H1 (cell line): ENCODE data around the gene MEIS2. TPM values are rescaled to one million over a fixed set of nuclear protein-coding genes. Genes with fewer than 3 reads are reported as not detected.
A peak's percentile ranks its signal among the peaks of the same experiment; 100 is the strongest.

Source experiments
- CTCF ChIA-PET: fragments of 300-600 bp; sonication (Branson Sonifier 250); formaldehyde crosslinking; loops from one replicate; lab custom pipeline; 2021; ENCODE audit not compliant: partially characterized antibody; lab: Charles Lee
- POLR2A ChIA-PET: fragments of 300-600 bp; sonication (Branson Sonifier 250); formaldehyde crosslinking; loops from one replicate; lab custom pipeline; 2021; ENCODE audit warnings: inconsistent platforms; ENCODE audit not compliant: partially characterized antibody; lab: Charles Lee
- DNase-seq, 2 experiments: peaks; one replicate each; pipeline versions ENCODE4 v3.0.0 to v3.0.0-alpha.2; 2010 to 2022; ENCODE audit warnings: low spot score in 2 of 2, low read depth in 1 of 2, mixed read lengths in 1 of 2
- FAIRE-seq: peaks from 2 replicates; lab custom pipeline; 2011; peaks lifted over from hg19 to GRCh38; lab: Jason Lieb, UNC
- H2AFZ ChIP-seq: 2 replicates; pipeline ENCODE4 v1.8.1; 2012; ENCODE audit warnings: low read length, inconsistent platforms
- H2AK5ac ChIP-seq: 2 replicates; pipeline ENCODE4 v1.6.1; 2013; ENCODE audit warnings: low read depth, low read length
- H2BK120ac ChIP-seq: replicated peaks from 2 replicates; pipeline ENCODE3; 2013; ENCODE audit warnings: low read depth, low read length, inconsistent platforms
- H2BK12ac ChIP-seq: 2 replicates; pipeline ENCODE4 v1.6.1; 2013; ENCODE audit warnings: low read depth, low read length
- H2BK15ac ChIP-seq: 2 replicates; pipeline ENCODE4 v1.6.1; 2013; ENCODE audit warnings: low read length
- H2BK20ac ChIP-seq: 2 replicates; pipeline ENCODE4 v1.6.1; 2013; ENCODE audit warnings: low read length
- H2BK5ac ChIP-seq: 2 replicates; pipeline ENCODE4 v1.6.1; 2013; ENCODE audit warnings: low read depth, low read length
- H3K14ac ChIP-seq: 2 replicates; pipeline ENCODE4 v1.6.1; 2013; ENCODE audit warnings: inconsistent platforms; ENCODE audit not compliant: insufficient read length
- H3K18ac ChIP-seq: 2 replicates; pipeline ENCODE4 v1.6.1; 2013; ENCODE audit warnings: low read length; ENCODE audit errors: extremely low read depth
- H3K23ac ChIP-seq: 2 replicates; pipeline ENCODE4 v1.6.1; 2013; ENCODE audit warnings: inconsistent platforms; ENCODE audit not compliant: insufficient read length
- H3K23me2 ChIP-seq: 2 replicates; pipeline ENCODE4 v1.6.1; 2013; ENCODE audit warnings: low read depth, low read length
- H3K27ac ChIP-seq: 2 replicates; pipeline ENCODE4 v1.6.1; 2011; ENCODE audit warnings: low read depth, low read length, inconsistent platforms
- H3K27me3 ChIP-seq, 4 experiments: replicated peaks in 1 of 4; 1 replicate in 1 of 4; 2 replicates in 3 of 4; pipeline versions ENCODE4 v1.6.1 to v1.8.1; 2011 to 2013; ENCODE audit warnings: low read length in 3 of 4, mild to moderate bottlenecking in 3 of 4, inconsistent platforms in 2 of 4, mixed read lengths in 2 of 4, moderate library complexity in 1 of 4; ENCODE audit not compliant: control insufficient read depth in 3 of 4, insufficient read depth in 3 of 4; ENCODE audit errors: extremely low read depth in 1 of 4
- H3K36me3 ChIP-seq, 4 experiments: 2 replicates each; pipeline versions ENCODE4 v1.6.1 to v1.8.1; 2011 to 2013; ENCODE audit warnings: mild to moderate bottlenecking in 4 of 4, low read length in 3 of 4, moderate library complexity in 2 of 4, control low read depth in 1 of 4, inconsistent platforms in 1 of 4; ENCODE audit not compliant: insufficient read depth in 4 of 4, control insufficient read depth in 2 of 4
- H3K4ac ChIP-seq: replicated peaks from 2 replicates; pipeline ENCODE3; 2013; ENCODE audit warnings: low read length, low read depth, mixed read lengths, inconsistent platforms; ENCODE audit not compliant: insufficient read length
- H3K4me1 ChIP-seq, 4 experiments: replicated peaks in 1 of 4; 1 replicate in 1 of 4; 2 replicates in 3 of 4; pipeline versions ENCODE4 v1.6.1 to v1.8.1; 2011 to 2013; ENCODE audit warnings: low read length in 3 of 4, inconsistent platforms in 2 of 4, mixed read lengths in 1 of 4; ENCODE audit not compliant: insufficient read depth in 4 of 4, control insufficient read depth in 3 of 4
- H3K4me2 ChIP-seq, 2 experiments: 2 replicates each; pipeline versions ENCODE4 v1.6.1 to v1.8.1; 2011 to 2013; ENCODE audit warnings: low read depth in 2 of 2, low read length in 2 of 2, control low read depth in 1 of 2, inconsistent platforms in 1 of 2, mild to moderate bottlenecking in 1 of 2; ENCODE audit not compliant: insufficient read depth in 1 of 2
- H3K4me3 ChIP-seq, 4 experiments: fragments of 200-600, 300-600 bp in 1 of 4; sonication (generic), shearing (Covaris generic), sonication (Bioruptor Twin) in 1 of 4; 2 replicates each; pipeline versions ENCODE4 v1.5.1 to v1.8.1; 2011 to 2016; ENCODE audit warnings: low read length in 4 of 4, low read depth in 3 of 4, control low read depth in 2 of 4, inconsistent platforms in 2 of 4, mild to moderate bottlenecking in 2 of 4, mixed read lengths in 1 of 4, moderate library complexity in 1 of 4; ENCODE audit not compliant: insufficient read depth in 2 of 4; ENCODE audit errors: extremely low read depth in 1 of 4
- H3K56ac ChIP-seq: replicated peaks from 2 replicates; pipeline ENCODE3; 2013; ENCODE audit warnings: low read depth, mild to moderate bottlenecking, mixed read lengths, low read length, inconsistent platforms; ENCODE audit not compliant: insufficient read length
- H3K79me1 ChIP-seq: 2 replicates; pipeline ENCODE4 v1.6.1; 2013; ENCODE audit warnings: low read depth, low read length, control low read depth
- H3K79me2 ChIP-seq, 2 experiments: 2 replicates each; pipeline versions ENCODE4 v1.6.1 to v1.8.1; 2012 to 2013; ENCODE audit warnings: low read length in 2 of 2, mild to moderate bottlenecking in 2 of 2, inconsistent platforms in 1 of 2; ENCODE audit not compliant: insufficient read depth in 2 of 2, control insufficient read depth in 1 of 2
- H3K9ac ChIP-seq, 4 experiments: replicated peaks in 1 of 4; 1 replicate in 1 of 4; 2 replicates in 3 of 4; pipeline versions ENCODE4 v1.6.1 to v1.8.1; 2011 to 2013; ENCODE audit warnings: low read depth in 3 of 4, low read length in 3 of 4, control low read depth in 2 of 4, mild to moderate bottlenecking in 2 of 4, moderate library complexity in 2 of 4, inconsistent platforms in 1 of 4; ENCODE audit errors: extremely low read depth in 1 of 4
- H3K9me3 ChIP-seq, 2 experiments: 2 replicates each; pipeline versions ENCODE4 v1.6.1 to v1.8.1; 2012 to 2013; ENCODE audit warnings: mild to moderate bottlenecking in 2 of 2, moderate library complexity in 2 of 2, control low read depth in 1 of 2, inconsistent platforms in 1 of 2, low read depth in 1 of 2, low read length in 1 of 2, mixed read lengths in 1 of 2; ENCODE audit not compliant: insufficient read depth in 2 of 2
- H4K20me1 ChIP-seq, 2 experiments: replicated peaks in 1 of 2; 2 replicates each; pipeline versions ENCODE3 to v1.8.1; 2011 to 2013; ENCODE audit warnings: inconsistent platforms in 2 of 2, low read length in 2 of 2, mild to moderate bottlenecking in 1 of 2; ENCODE audit not compliant: insufficient read depth in 2 of 2, control insufficient read depth in 1 of 2
- H4K5ac ChIP-seq: 2 replicates; pipeline ENCODE4 v1.6.1; 2013; ENCODE audit warnings: low read length, low read depth, mixed read lengths, inconsistent platforms; ENCODE audit not compliant: insufficient read length
- H4K8ac ChIP-seq: 2 replicates; pipeline ENCODE4 v1.8.0; 2013; ENCODE audit warnings: mild to moderate bottlenecking, moderate library complexity, low read length, inconsistent platforms; ENCODE audit not compliant: insufficient read depth; ENCODE audit errors: extremely low read depth
- H4K91ac ChIP-seq: replicated peaks from 2 replicates; pipeline ENCODE3; 2013; ENCODE audit warnings: low read length, mixed read lengths, inconsistent platforms; ENCODE audit not compliant: insufficient read length
- BACH1 ChIP-seq: IDR thresholded peaks from 2 replicates; pipeline ENCODE4 v1.6.1; 2012; ENCODE audit warnings: low read length, improper control_type of control experiment
- BRCA1 ChIP-seq: IDR thresholded peaks from 2 replicates; pipeline ENCODE4 v1.6.1; 2012; ENCODE audit warnings: low read depth, low read length, improper control_type of control experiment
- CBX5 ChIP-seq: fragments of 300-800, 300-1000 bp; sonication (generic); IDR thresholded peaks from 2 replicates; pipeline ENCODE4 v1.7.1; 2016; ENCODE audit warnings: antibody characterized with exemption, low read length, low read depth
- RAD21 ChIP-seq, 2 experiments: IDR thresholded peaks in 1 of 2; conservative IDR thresholded peaks in 1 of 2; 2 replicates each; pipeline ENCODE4 v1.6.1; 2011; ENCODE audit warnings: low read depth in 2 of 2, low read length in 2 of 2, improper control_type of control experiment in 1 of 2, inconsistent platforms in 1 of 2, mild to moderate bottlenecking in 1 of 2, moderate library complexity in 1 of 2
- RBBP5 ChIP-seq: IDR thresholded peaks from 2 replicates; pipeline ENCODE4 v1.7.1; 2012; ENCODE audit warnings: low read depth, mild to moderate bottlenecking, inconsistent platforms, low read length, moderate library complexity, borderline replicate concordance
- SP1 ChIP-seq: IDR thresholded peaks from 2 replicates; pipeline ENCODE4 v1.6.1; 2011; ENCODE audit warnings: low read depth, low read length
- SP4 ChIP-seq: IDR thresholded peaks from 2 replicates; pipeline ENCODE4 v1.6.1; 2012; ENCODE audit warnings: low read length, inconsistent platforms
- TCF12 ChIP-seq: IDR thresholded peaks from 2 replicates; pipeline ENCODE4 v1.6.1; 2011; ENCODE audit warnings: low read depth, mild to moderate bottlenecking, low read length
- TEAD4 ChIP-seq: IDR thresholded peaks from 2 replicates; pipeline ENCODE4 v1.6.1; 2012; ENCODE audit warnings: low read depth, low read length, inconsistent platforms, mixed read lengths
- WGBS, 2 experiments: shearing (Covaris generic) in 1 of 2; methylation state at CpG; one replicate each; pipeline versions ENCODE4 v1.1.6 to v1.1.7; 2013 to 2015; ENCODE audit warnings: low lambda C conversion rate in 2 of 2, mixed read lengths in 2 of 2, inconsistent platforms in 1 of 2, low coverage in 1 of 2, missing lambda C conversion rate in 1 of 2; ENCODE audit not compliant: insufficient replicate concordance in 2 of 2, insufficient coverage in 1 of 2, insufficient read length in 1 of 2; ENCODE audit errors: extremely low coverage in 1 of 2, missing lambda C conversion rate in 1 of 2; 5-methylcytosine and 5-hydroxymethylcytosine counted together
- polyA plus RNA-seq, 7 experiments: library from polyadenylated mRNA; depleted of rRNA in 3 of 7; stranded (reverse) in 5 of 7; unstranded in 2 of 7; fragments of >200 nt in 5 of 7; fragments of 200-250 nt in 2 of 7; gene quantifications; 1 replicate in 5 of 7; 2 replicates in 1 of 7; 4 replicates in 1 of 7; pipeline versions ENCODE4 v1.2.1 to v1.2.3, GENCODE V29; 2011 to 2013; ENCODE audit warnings: missing spikeins in 2 of 7, mixed read lengths in 2 of 7
- total RNA-seq: library from RNA; stranded (reverse); fragmentation: NEBNext Ultra II Directional; extraction: Animal tissue kit (Norgen Biotek cat#: 25700); gene quantifications from 2 replicates; pipeline ENCODE4 v1.2.1, GENCODE V29; 2021

The MEIS2 gene
- total and polyA plus RNA-seq, 2 of the 8 experiments (the other 6 are each of a cell fraction or from before 2014, with no cell fraction given) = 0.22 to 1.2 TPM

- Histone ChIP-seq H3K79me2 (no peaks in the 10 kb centered on the region), H3K4me3 (no peak overlapping the region)
- POLR2A ChIA-PET = interaction anchor here (0.6 kb wide), 1 partner anchor 12 kb away, joined by 3 read pairs; no protein-coding TSS in a partner anchor
These were observed 41.9 kb downstream of the MEIS2 start for GRCh38 chr15:37058316-37058985.

More at GRCh38 chr15:37058316-37058985, 41.9 kb downstream of the MEIS2 start:
- H2BK120ac ChIP-seq = no peak overlapping the region
- no peaks in the 10 kb centered on the region; a peak in 1 of 7 replicates for H3K27me3 ChIP-seq
- no peaks in the 10 kb centered on the region for H3K79me1 ChIP-seq
- H3K18ac ChIP-seq = no peak overlapping the region
- H2BK12ac ChIP-seq = no peak overlapping the region
- H2BK5ac ChIP-seq = no peak overlapping the region
- TF ChIP-seq BACH1 (no peak), CBX5 (no peak), TCF12 (no peak), SP1 (peak; percentile 43; the same call in 1 of the 2 replicates), RAD21 (IDR thresholded peaks at IDR 0.05 in 1 of 2, conservative IDR thresholded peaks at IDR 0.05 in 1 of 2; ENCODE audit: low read depth in 2 of 2, low read length in 2 of 2) (no peak), RBBP5 (no peak), BRCA1 (no peak), SP4 (no peak), TEAD4 (peak; percentile 59; the same call in 1 of the 2 replicates)
- H4K20me1 ChIP-seq = no peaks in the 10 kb centered on the region
- CTCF ChIA-PET = interaction anchor here (0.8 to 1.7 kb wide), 2 partner anchors 11 to 14 kb away, joined by 3 to 4 read pairs; no protein-coding TSS in a partner anchor
- no peaks in the 10 kb centered on the region for H3K23me2 ChIP-seq
- no peak overlapping the region for H2BK20ac ChIP-seq
- no peak overlapping the region for H3K27ac ChIP-seq
- H3K4ac ChIP-seq = no peak overlapping the region
- no peak overlapping the region for H2BK15ac ChIP-seq
- no peak overlapping the region for H2AK5ac ChIP-seq
- H3K14ac ChIP-seq = no peak overlapping the region
- no peak overlapping the region for H4K91ac ChIP-seq
- WGBS, 2 experiments = 66% methylated on average over 6 of the region's 6 CpGs; no CpG with 5 or more reads in 1 of the 2 experiments
- H4K5ac ChIP-seq = no peak overlapping the region
- no peak overlapping the region; a peak in 1 of 7 replicates for H3K9ac ChIP-seq
- H4K8ac ChIP-seq = no peak overlapping the region
- no peaks in the 10 kb centered on the region for H3K9me3 ChIP-seq
- H3K36me3 ChIP-seq = no peaks in the 10 kb centered on the region
- no peak overlapping the region for H3K56ac ChIP-seq
- FAIRE-seq (peak; percentile 65), DNase-seq (no peak)
- no peak overlapping the region for H2AFZ ChIP-seq
- no peak overlapping the region for H3K4me2 ChIP-seq
- no peak overlapping the region for H3K23ac ChIP-seq
- H3K4me1 ChIP-seq = peaks cover 0 to 6% (median 4%) of the 10 kb centered on the region in 4 experiments; a peak in 2 of 7 replicates
